Left cardiac atrium (tissue), 4 donors: ENCODE data around the gene TCF4. TPM values are rescaled to one million over a fixed set of nuclear protein-coding genes. Genes with fewer than 3 reads are reported as not detected.

Experiments
- ATAC-seq, 2 donors: fragments of 200-7000 bp; cut with Tn5 transposase; one replicate each; pipeline ENCODE4 v1.9.1; 2020; ENCODE audit warnings: mild to moderate bottlenecking in 2 of 2, moderate library complexity in 2 of 2
- DNase-seq: peaks from one replicate; pipeline ENCODE4 v3.0.0-alpha.2; 2020
- intact Hi-C, 2 donors: fragments of 100-400 bp; cut with DNase I; formaldehyde crosslinking; loops; one replicate each; pipeline versions ENCODE4 v1.14.1 to v1.15.1; 2022 to 2023
- total RNA-seq, 2 donors: library from RNA; stranded (reverse); fragmentation: NEBNext Ultra II Directional; extraction: Animal tissue kit (Norgen Biotek cat#: 25700); gene quantifications; one replicate each; pipeline ENCODE4 v1.2.1, GENCODE V29; 2021
- donor health status: DM: no; HTN: yes; CAD: no.
- donor health status: DM: no; HTN: yes; CAD: no; lungs with severe emphysema.
- donor health status: DM: yes; HTN: yes; CAD: no.
- donor health status: Dilated cardiomyopathy.

The TCF4 gene
- total RNA-seq, 2 donors from 2014 or later: 58.5 to 77.4 TPM

DNA sequence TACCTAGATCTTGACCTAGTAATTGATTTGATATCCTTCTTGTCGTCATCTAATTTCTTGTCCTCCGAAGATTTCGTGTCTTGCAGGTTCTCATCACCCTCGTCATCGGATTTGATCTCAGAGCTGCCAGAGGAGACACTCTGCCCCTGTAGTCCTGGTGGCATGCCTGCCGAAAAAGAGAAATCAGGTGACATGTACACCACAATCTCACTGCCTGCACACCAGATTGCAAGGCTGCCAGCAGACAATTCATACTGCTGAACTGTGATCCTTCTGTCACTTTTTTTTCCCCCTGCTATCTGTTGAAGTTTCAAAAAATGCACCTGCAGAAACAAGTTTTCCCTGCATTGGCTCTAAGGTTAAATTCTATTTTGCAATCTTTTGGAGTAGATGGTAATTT is 355.5 kb downstream of the TCF4 start:
- DNase-seq: no peak
- intact Hi-C loops: loop anchor here in 1 of 2 donors (10.0 kb wide), 1 partner anchor 352 kb away; the partner anchor contains the start of gene TCF4
- no peak for ATAC-seq

DNA sequence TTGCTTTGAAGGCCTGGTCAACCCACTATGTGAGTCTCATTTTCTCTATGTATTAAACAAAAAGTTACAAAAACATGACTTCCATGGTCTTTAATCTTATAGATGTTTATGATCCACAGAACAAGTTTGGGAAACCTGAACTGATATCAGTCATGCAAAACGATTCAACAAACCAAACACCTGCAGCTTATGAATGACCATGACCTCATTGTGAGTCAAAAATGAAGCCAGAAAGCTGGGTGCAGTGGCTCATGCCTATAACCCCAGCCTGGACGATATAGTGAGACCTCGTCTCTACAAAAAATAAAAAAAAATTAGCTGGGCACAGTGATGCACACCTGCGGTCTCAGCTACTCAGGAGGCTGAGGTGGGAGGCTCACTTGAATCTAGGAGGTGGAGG is 358.3 kb downstream of the TCF4 start:
- no peak for DNase-seq
- intact Hi-C loops: loop anchor here in 1 of 2 donors (10.0 kb wide), 1 partner anchor 355 kb away; the partner anchor contains the start of gene TCF4
- ATAC-seq: no peak

DNA sequence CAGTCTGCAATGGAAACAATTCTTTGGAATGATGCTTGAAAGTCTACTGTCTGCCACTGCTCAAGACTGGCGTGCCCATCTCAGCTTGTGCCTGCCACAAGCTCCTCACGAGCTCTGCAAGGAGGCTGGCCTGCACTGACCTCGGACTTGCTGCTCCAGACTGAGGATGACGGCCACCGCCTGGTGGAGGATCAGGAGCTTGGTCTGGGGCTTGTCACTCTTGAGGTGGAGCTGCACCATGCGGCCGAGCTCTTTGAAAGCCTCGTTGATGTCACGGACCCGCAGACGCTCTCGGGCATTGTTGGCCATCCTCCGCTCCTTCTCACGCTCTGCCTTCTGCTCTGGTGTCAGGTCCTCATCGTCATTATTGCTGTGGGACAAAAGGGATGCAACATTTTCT is 359.3 kb downstream of the TCF4 start:
- intact Hi-C loops: no loop called here
- DNase-seq: no peak
- ATAC-seq: no peak

DNA sequence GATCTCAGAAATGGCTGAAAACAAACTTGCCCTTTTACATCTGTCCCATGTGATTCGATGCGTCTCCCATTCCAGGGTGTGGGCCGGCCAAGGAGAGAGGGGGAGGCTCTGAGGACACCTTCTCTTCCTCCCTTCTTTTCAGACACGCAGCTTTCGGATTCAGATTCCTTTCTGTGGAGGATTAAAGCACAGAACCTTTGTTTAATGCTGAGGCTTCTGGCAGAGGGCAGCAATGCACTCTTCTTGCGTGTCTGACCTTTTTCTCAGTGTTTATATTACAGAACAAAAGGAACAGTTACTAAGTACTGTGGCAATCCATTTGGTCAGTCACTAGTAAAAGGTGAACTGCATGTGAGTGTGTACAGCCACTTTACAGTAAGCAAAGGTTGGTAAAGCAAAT is 359.8 kb downstream of the TCF4 start:
- no peak for DNase-seq
- intact Hi-C loops: no loop called here
- no peak for ATAC-seq

DNA sequence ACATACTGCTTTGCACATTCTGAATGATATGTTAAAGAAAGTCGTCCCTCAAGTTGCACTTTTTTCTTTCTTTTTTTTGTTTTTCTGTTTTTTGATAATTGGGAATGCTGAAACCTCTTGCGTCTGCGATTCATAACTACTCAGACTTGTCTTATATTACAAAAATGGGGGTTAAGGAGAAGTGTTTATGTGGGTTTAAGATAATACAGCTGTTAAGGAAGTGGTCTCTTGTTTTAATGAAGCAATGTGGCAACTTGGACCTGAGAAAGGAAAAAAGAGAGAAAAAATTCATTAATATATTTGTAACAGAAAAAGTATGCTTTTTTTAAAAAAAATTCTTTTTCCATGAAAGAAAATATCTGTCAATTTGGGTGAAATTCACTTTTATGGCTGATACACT is 360.2 kb downstream of the TCF4 start:
- no peak for ATAC-seq
- intact Hi-C loops: no loop called here

DNA sequence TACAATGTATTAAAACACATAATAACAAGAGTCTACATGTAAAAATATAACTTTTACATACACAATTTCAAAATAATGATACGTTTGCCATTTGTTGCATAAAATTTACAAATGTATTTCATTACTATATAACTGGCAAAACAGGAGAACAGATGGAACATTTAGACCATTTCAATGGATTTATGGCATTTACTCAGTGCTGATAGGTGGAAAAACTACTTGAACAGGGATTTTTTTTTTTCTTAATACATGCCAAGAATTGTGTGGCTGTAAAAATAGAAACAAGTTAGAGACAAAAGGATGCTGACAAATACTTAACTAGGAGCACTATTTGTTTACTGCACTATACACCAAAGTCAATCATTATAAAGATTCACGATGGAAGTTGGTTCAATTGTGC is 361.9 kb downstream of the TCF4 start:
- DNase-seq (no peak), ATAC-seq (no peak)
- intact Hi-C loops: no loop called here

More for the DNA sequence above, 360.2 kb downstream of the TCF4 start:
- no peak for DNase-seq

DNA sequence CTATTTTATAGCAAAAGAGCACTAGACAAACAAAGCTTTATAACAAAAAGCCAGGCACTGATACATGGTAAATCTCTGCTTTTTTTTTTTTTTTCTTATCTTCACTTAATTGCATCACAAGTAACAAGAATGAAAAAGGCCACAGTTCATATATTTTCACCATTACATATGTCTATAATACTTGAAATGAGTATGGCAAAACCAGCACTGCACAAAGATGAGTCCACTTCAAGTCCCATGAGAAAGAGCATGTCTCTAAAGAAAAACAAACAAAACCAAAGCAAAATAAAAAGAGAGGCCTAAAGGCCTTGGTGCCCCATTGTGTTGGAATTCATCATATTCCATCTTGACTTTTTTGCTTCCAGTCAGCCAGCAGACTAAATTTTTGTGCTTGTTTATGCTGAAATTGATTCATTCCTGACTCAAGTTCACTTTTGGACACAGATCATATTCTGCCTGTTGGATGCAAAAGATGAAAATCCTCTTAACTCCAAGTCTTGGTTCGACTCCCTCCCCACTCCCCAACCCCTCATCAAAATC is 363.8 kb downstream of the TCF4 start:
- ATAC-seq (no peak), DNase-seq (no peak)
- intact Hi-C loops: no loop called here

DNA sequence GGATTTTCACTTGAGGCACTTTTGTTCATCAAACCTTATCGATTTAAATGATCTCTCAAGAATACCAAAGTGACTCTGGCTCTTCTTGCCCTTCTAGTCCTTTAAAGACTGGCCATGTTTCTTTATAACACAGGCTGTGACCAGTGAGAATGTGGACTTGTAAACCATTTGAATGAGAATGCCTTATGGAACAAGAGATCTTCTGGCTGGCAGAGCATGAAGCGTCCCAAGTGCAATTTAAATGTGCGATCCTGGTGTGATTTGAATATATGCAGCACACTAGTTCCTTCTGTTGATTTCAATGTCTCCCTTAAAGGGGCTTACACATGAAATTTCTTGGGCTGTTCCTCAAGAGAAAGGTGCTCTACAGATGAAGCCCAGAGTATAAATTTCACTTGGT is 366.4 kb downstream of the TCF4 start:
- DNase-seq (no peak), ATAC-seq (no peak)
- intact Hi-C loops: no loop called here

DNA sequence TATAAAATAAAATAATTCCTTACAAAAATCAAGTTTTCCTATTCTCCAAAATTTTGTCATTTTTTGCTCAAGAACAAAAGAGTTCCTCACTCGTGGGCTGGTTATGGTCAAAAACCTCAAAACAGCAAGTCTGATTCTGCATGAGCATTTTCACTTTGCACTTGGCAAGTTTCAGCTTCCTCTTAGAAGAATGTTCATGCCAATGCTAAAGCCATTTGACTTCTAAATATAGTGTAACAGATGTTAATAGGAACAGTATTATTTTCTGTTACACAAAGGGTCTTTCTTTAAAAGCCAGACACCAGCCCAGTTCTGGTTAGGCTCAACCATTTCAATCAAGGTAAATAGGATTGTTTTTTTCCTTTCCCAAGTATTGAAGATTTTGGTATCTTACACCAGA is 367.5 kb downstream of the TCF4 start:
- intact Hi-C loops: no loop called here
- peak; percentile 22 to 59 for ATAC-seq
- DNase-seq: no peak

DNA sequence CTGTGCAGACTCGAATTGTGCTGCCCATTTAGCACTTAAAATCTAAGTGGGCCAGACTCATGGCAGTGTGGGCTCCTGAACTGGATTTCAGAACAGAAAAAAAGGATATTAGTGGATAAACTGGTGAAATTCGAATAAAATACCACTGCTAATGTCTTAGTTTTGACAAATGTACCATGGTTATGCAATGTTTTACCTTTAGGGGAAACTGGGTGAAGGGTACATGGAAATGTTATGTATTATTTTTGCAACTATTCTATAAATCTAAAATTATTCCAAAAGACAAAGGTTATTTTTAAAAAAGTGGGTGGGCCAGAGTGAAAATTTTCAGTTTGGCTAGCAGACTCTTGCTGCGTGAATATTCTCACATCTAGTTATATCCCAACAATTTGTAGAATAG is 368.2 kb downstream of the TCF4 start:
- intact Hi-C loops: no loop called here
- no peak for ATAC-seq
- DNase-seq: no peak

DNA sequence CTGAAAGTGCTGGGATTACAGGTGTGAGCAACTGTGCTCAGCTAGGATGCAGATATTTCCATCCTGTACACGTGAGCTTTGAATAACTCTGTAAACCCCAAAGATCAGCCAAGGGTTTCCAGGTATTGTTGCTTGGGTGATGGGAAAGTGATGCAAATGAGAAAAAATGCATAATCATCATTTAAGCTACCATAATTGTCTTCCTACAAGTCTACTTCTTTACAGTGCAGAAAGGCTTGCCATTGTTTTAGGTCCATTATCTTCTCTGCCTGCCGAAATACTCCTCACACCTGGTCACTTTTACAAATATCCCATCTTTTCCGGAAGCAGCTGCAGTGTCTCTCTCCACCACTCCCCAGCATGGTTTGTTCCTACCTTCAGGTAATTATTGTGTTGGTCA is 368.9 kb downstream of the TCF4 start:
- ATAC-seq: no peak
- DNase-seq: no peak
- intact Hi-C loops: no loop called here

DNA sequence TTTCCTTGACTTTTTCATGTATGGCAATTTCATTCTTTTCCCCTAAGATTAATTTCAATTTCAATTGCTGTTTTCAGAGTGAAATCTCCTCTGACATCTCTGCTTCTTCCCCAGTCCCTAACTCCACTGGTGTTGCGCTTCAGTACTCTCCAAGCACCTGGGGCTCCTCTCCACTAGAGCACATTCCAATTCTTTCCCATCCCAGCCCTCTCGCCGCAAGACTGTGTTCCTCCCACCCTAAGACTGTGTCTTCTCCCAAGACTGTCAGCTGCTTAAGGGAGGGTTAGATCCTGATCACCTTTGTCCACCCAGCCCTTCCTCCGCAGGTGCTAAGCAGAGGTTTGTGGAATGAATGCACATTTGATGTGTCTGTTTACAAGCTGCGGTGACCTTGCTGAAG is 373.0 kb downstream of the TCF4 start:
- no peak for DNase-seq
- ATAC-seq: no peak
- intact Hi-C loops: no loop called here

DNA sequence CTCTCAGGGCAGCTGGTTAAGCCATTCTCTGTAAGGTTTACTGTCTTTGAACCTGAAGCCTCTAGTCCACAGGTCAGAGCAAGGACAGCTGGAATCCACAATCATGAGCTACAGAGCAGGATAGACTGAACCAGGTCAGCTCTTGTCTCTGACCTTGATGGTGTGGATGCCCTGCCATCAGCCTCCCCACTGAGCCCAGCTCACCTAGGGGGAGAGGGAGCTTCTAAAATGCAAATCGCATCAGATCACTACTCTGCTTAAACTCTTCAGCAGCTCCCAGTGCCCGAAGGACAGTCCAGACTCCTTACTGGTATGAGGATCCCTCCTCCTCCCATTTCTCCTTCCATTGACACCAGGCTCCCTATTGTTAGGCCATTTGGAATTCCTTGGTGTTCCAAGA is 373.5 kb downstream of the TCF4 start:
- DNase-seq: no peak

DNA sequence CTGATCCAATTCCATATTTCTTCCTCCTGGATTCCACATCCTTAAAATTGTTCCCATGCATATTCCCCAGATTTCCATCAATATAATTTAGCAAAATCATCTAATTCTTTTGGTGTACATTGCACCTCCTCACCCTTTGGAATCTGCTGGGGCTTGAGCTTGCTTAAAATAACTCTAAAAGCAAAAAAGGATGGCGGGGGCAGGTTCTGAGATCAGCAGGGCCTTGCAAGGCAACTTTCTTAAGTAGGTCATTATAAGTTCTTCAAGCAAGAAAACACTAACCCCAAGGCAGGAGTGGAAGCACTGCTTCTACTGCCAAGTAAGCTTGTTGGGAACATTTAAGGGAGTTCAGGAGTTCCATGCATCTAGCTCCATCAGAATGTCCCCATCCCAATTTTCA is 374.4 kb downstream of the TCF4 start:
- ATAC-seq (no peak), DNase-seq (no peak)
- intact Hi-C loops: no loop called here

More for the DNA sequence above, 373.5 kb downstream of the TCF4 start:
- no peak for ATAC-seq
- intact Hi-C loops: no loop called here

DNA sequence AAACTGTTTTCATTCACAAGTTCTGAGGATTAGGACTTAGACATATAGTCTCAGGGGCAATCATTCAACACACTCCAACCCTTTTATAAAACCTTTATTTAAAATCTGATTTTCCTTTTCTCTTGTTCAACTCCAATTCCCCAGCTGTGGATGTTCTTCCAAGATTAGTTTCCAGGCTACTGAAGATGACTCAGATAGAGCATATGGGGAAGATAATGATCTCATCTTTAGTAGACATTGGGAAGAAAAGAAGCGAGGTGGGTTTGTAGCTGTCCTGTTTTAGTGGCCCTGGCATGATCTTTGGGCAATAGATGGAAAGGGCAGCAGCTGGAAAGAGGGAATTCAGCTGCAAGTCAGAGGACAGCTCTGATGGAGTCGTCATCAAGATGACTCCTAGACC is 381.1 kb downstream of the TCF4 start:
- ATAC-seq: no peak
- intact Hi-C loops: no loop called here
- DNase-seq: no peak

DNA sequence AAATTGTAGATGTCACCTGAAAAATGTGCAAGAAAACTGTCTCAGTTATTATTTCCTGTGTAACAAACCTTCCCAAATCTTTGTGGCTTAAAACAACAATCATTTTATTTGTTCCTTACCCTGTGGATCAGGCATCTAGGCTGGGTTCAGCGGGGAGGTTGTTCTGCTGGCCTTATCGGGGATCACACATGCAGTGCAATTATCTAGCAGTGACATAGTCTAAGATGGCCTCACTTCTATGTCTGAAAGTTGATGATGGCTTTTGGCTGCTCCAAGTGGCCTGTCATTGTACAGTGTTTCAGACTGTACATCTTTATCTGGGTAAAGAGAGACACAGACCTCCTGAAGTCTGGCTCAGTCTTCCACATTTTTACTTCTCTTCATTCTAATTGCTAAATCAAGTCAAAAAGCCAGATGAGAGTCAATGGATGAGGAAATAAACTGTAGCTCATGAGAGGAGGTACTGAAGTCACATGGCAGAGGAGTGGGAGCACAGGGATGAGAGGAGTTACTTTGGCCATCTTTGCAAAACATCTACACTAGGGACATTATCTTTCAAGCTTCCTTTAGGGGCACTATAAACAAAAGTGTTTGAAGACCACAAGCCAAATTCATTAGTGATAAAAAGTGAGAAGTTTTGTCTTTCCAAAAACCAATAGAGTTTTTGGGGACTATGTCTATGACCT is 385.6 kb downstream of the TCF4 start:
- no peak for DNase-seq
- no peak for ATAC-seq
- intact Hi-C loops: no loop called here

DNA sequence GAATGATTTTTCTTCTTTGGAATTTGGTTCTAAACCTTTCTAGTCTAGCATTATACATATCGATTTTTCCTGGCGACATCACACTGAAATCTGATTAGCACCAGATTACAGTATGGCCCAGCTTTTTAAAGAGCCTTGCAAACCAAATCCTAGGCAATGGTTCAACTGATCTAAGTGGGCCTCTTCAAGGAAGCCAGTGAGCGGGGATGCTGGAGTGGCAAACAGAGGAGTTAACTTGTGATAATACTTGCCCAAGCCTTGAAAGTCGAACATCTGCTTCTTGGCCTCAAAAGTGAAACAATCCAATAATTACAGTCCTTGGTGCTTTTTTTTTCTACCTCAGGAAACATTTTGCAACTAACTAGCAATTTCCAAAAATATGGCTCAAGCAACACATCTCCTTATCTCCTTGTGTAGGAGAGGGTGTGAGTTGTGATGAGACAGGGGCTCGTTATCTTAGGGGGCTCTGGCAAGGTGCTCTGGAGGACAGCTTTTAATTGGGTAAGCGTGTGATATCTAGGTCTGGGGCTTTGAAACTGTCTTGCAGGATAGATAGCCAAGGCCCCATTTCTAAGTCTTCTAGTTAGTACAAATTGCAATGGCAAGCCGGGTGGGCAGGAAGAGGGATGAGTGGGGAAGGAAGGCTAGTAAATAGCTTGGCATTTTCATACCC is 388.6 kb downstream of the TCF4 start:
- no peak for DNase-seq
- intact Hi-C loops: no loop called here
- ATAC-seq: no peak

DNA sequence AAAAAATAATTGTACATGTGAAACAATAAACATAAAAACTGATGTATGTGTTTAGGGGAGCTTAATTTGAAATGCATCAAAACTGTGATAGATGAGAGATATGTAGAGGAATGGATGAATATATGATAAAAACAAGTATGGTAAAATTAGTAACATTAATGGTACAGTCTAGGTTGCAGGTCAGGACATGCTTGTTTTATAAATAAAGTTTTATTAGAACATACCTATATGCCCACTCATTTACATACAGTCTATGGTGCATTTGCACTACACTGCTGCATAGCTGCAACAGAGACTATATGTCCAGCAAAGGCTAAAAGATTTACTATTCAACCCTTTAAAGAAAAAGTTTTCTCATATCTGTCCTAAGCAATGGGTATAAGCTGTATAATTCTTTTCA is 392.1 kb downstream of the TCF4 start:
- ATAC-seq: no peak
- no peak for DNase-seq
- intact Hi-C loops: no loop called here

DNA sequence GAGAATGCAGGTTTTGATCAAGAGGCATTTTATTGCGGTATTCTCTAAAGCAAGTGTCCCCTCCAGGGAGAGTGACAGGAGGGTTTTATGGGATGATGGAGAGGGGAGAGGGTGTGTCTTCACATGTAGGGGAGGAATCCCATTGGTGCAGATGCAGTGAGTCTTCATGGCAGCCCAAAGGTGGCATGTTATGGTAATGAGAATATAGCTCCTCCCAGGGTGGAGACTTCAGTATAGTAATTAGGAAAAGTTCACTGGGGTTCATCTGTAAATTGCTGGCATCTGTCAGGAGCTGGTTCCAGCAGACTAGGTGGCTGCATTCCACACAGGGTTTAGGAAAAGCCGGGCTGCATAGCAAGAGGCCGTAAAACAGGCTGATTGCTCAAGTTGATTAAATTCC is 398.0 kb downstream of the TCF4 start:
- no peak for ATAC-seq
- intact Hi-C loops: no loop called here

DNA sequence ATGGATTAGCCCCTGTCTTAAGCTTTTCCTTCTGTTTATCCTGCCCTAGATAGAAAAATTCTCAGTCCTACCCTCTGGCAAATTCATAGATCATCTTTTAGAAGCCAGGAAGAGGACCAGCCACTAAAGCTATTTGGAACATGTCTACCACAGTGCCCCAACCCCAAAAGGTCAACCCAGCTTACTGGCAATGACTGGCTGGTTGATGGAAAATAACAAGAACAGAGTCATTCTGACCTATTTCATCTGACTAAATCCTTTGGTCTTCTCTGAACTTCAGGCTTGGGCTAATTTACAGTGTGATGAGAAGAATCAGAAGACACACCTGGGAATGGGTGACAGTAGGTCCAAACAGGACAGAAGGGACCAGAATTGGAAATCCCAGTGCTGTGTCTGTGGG is 401.4 kb downstream of the TCF4 start:
- ATAC-seq (no peak), DNase-seq (no peak)
- intact Hi-C loops: no loop called here

More for the DNA sequence above, 398.0 kb downstream of the TCF4 start:
- no peak for DNase-seq

DNA sequence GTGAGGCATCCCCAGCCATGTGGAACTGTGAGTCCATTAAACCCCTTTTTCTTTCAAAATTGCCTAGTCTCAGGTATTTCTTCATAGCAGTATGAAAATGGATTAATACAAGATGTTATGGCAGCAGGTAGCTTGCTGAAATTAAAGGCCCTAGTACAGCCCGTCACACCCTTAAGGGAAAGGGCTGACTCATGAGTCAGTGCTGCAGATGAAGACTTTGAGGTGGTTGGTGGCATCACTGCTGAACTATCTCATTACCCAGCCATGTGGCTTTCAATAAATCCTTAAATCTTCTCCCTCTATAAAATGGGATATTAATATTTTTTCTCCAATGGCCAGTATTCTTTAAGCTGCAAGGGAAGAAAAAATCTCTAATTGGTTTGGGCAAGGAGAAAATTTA is 402.6 kb downstream of the TCF4 start:
- ATAC-seq (no peak), DNase-seq (no peak)
- intact Hi-C loops: no loop called here
